HG02870 (cell line): ENCODE measurements around the gene HOXA2.

Experiments used
- ATAC-seq: cut with Tn5 transposase; IDR thresholded peaks from one replicate; pipeline ENCODE4 v1.9.1; 2021; ENCODE audit warnings: mild to moderate bottlenecking, moderate library complexity; ENCODE audit not compliant: unreplicated experiment

Gene HOXA2

DNA sequence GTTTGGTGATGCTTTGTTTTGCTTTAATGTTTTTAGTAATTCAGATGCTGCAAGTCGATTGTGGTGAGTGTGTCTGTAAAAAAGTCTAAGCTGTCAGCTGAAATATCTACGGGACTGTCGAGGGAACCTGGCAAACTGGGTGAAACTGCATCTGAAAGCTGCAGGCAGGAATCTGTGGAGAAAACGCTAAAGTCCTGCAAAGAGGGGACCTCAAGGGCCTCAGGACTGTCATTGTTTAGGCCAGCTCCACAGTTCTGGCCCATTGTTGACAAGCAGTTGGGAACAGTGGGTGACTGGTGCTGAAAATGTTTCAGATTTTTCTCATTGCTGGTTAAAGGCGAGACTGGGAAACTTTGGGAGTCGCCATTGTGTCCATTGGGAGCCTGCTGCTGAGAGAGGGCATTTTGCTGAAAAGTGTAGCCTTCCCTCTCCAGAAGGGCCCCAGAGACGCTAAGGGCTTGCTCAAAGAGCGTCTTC, 1.8 kb downstream of the HOXA2 start:
- no peak for ATAC-seq

- ATAC-seq, result no peak
Measured at GRCh38 chr7:27099453-27100370, 2.8 kb downstream of the HOXA2 start.

DNA sequence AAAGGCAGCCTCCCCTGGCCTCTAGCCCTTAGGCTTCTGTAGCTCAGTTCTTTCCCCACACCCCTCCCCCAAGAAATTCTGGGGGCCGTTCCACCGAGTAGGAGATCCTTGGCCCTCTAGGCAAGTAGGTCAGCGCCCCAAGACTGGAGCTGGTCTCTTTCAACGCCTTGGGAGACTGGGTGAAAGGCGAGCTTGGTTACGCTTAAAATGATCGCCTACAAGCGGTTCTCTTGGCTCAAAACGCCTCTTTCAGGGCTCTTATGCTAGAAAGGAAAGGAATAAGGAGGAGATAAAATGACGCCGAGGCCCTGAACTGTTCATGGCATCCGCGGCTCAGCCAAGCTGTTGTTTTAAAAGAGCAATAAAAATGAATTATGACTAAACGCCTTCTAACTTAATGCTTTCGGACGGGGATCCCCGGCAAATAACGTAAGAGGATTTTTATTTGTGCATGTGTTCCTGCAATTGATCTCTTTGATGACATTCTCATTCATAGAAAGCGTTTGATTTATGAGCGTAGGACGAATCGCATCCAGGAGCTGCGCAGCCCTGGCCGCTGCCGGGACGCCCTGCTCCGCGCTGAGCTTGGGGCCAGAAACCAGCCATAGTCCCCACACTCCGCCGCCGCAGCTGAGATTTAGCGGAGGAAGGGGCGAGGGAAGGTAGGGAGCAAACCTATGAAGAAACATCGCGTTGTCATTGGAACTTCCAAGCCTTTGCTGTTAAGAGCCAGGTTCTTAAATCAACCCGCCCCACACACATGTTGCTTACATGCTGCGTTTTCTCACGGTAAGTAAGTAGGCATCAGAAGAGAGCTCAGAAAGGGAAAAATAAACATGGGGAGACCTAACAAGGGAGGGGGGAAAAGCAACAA, 3.7 kb downstream of the HOXA2 start:
- no peak for ATAC-seq

DNA sequence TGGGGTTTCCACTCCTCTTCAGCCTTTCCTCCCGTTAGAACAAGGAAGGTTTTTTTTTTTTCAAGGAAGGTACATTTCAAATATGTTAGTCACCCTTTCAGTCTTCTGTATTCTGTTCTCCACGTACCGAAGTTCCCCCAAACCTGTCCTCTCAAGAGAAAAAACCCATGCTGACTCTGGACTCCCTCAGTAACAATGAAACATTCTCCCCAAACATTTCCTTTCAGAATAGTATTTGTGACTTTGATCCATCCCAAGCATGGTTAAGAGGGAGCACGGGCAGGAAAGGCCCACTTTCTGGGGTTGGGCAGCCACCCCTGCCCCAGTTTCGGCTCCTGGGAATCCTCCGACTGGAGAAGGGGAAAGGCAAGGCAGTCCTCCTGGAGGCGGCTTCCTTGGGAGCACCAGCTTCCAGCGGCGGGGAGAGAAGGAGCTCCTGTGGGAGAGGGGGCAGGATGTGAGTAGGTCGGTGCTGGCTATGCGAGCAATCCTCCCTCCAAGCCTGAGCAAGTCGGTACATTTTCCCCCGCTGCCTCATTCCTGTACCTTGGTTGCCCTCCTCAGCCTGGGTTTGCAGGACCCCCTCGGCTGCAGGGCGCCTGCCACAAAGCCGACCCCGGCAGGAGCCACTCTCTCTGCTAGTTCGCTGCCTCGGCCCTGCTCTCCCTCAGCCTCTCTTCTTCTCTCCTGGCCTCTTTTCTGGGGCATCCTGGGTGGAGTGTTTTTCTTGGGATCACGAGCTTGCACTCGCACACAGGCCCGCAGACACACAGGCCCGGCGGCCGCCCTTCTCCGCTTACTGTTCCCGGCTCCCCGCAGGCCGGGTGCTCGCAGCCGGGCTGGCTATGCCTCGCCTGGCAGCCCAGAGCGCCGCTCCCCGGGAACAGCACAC, 4.6 kb downstream of the HOXA2 start:
- no peak for ATAC-seq

DNA sequence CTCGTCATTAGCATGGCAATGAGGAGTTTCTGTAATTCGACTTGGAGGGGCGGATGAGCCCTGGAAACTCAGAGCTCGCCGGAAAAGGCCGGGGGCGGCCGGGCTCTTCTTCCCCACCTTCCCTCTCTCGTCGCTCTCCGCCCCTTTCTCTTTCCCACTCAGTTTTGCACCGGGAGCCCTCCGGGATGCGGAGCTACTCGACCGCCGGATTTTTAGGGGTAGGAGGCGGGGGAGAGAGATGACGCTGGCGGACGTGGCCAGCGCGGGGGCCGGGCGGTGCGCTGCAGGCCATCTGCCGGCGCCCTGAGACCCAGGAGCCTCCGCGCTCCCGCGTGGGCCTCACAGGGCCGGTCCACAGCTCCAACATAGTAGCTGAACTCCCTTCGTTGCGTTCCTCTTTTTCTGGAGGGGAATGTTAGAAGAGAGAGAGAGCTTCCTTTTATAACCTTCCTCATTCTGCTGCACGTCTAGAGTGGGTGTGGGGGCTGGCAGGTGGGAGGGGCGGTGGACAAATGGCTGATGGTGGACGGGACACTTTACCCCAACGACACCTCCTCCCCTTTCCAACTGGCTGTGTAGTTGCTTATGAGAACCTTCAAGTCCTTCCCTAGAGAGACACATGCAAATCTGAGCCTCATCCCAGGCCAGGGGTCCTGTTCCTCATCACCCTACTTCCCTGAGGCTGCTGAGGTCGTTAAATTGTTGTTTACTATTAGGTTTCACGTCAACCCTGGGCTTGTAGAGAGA, 5.5 kb downstream of the HOXA2 start:
- no peak for ATAC-seq

DNA sequence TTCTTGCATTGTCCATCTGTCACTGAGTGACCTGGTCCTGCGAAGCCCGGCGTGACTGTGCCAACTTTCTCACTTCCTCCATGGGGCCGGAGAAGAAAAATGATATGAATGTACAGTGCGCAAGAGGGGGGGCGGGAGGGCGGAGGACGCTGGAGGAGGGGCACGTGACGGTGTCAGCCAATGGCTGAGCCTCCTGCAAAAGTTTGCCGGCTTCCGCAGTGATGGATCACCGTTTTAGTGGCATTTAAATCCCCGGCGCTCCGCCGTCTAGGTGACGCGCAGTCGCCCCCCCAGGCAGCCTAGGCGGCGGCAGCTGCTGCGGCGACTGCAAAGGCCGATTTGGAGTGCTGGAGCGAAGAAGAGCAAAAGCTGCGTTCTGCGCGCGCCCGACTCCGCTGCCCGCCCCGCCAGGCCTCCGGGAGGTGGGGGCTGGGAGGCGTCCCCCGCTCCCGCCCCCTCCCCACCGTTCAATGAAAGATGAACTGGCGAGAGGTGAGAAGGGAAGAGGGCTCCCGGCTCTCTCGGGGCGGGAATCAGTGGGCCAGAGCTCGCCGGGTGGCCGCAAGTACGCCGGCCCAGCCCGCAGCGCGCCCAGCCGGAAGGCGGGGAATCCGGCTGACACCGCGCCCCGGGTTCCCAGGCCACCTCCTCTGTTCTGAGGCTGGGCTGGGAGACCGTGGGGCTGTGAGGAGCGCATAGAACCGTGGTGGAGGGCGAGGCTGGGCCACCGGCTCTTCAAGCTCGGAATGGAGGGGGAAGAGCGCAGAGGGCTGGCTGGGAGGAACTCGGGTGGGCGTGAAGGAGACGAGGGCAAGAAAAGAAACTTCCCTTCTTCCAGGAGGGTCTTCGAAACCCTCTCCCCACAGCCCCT, 6.4 kb downstream of the HOXA2 start, which contains the start of gene HOXA1:
HOXA1 (minus strand) TSS at position 104 of the 871 bp plus-strand sequence; CDS start at position 16, 88 bp downstream.
- ATAC-seq, result peak; percentile 78

GRCh38 chr7:27095050-27095896, 7.2 kb downstream of the HOXA2 start:
- ATAC-seq, result peak; percentile 10

- ATAC-seq, result no peak
Measured at GRCh38 chr7:27094304-27095049, 8.0 kb downstream of the HOXA2 start.

DNA sequence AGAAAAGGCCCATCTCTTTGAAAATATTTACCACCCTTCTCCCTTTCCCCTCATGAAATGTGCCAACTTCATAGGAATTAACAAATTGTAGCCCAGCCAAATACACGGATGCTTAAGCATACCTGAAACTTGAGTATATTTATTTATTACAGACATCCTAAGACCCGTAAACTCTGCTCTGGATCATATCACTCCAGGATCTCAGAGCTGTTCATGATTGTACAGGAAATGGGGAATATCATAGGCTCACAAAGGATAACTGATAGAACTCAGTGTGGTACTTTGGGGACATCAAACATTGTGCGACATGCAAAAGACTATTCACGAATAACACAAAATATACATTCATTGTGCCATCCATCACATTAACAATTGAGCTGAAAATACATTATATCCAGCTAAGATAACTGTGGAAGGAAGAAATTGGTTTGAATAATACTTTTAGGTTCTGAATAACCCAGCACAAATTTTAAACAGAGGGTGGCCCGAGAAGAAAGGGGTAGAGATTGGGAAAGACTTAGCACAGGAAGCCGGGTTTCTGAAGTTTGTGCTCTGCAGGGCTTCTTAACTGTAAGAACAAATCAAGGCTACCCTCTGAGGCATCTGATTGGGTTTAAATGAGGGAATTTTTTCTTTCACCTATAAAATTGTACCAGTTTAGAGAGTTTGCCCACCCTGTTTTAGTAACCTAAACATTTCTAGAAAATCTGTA, 9.1 kb downstream of the HOXA2 start:
- no peak for ATAC-seq

GRCh38 chr7:27092819-27093110, 9.7 kb downstream of the HOXA2 start:
- ATAC-seq, result no peak

DNA sequence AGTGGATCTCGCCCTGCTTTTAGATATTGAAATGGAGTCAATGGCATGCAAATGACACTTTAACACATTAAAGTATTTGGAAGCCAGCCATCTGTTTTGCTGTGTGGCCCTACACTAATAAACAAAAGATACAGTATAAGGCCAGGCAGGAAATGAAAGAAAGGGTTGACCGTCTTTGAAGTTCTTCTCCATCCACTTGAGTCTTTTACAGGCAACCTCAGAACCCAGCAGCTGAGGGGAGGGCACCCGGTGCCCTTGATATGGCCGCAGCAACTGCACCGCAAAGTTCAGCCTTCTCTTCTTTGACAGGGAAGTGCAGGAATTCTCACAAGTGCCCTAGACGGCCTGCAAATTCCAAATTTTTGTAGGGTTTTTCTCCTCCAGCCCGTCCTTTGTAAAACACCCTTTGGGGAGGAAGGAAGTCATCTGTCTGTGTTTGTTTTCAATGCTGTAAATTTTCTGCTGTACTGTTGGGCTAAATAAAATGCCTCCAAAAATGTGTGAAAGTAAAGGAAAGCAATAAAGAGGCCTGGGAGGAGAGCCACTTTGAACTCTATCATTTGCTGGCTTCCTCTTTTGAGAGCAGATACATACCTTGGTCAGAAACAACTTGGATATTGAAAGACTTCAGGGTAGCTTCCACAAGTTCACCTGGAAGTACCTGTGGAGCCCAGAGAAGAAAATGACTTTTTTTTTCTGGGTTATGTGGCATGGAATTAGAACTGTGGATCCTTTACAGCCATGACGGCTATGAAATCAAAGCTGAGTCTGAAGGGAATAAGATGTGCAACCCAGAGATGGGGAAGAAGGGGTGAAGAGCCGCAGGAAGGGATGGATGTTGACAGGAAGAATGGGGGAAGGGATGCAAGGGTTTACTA, 10.3 kb downstream of the HOXA2 start:
- ATAC-seq, result no peak

DNA sequence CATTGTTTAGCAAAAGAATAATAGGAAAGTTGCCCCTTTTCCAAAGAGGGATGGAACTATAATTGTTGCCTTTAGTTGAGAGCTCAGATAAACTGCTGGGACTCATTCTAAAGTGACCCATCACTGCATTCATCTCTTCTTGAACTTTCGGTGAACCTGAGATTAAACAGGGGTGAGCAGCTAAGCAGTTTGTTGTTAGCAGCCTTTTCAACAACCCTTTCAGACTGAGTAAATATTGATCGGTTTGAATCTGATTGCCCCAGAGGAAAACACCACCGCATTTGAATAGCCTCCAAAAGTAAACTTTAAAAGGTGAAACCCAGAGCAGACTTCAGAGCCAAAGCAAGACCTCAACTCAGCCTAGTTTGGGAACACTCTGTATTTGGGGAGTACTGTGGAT, 11.4 kb downstream of the HOXA2 start:
- no peak for ATAC-seq

GRCh38 chr7:27088002-27088922, 14.2 kb downstream of the HOXA2 start:
- ATAC-seq, result no peak

- no peak for ATAC-seq
Measured at GRCh38 chr7:27083646-27084045, 18.8 kb downstream of the HOXA2 start.

GRCh38 chr7:27082171-27082570, 20.3 kb downstream of the HOXA2 start:
- no peak for ATAC-seq
